HepG2 (cell line): ENCODE measurements around the gene ZIC2. TPM values are rescaled to one million over a fixed set of nuclear protein-coding genes. Genes with fewer than 3 reads are reported as not detected.
A peak's percentile ranks its signal among the peaks of the same experiment; 100 is the strongest.

Experiments
- ATF2 ChIP-seq: sonication (generic); formaldehyde crosslinking; IDR thresholded peaks from 2 replicates; pipeline ENCODE4 v1.4.0; 2020; ENCODE audit warnings: missing genetic modification reagents
- ELK4 ChIP-seq: sonication (generic); formaldehyde crosslinking; IDR thresholded peaks from 2 replicates; pipeline ENCODE4 v1.9.0; 2021; ENCODE audit warnings: missing genetic modification reagents, borderline replicate concordance
- FOXM1 ChIP-seq: sonication (generic); formaldehyde crosslinking; IDR thresholded peaks from 2 replicates; pipeline ENCODE4 v1.5.0; 2020; ENCODE audit warnings: missing genetic modification reagents
- HNF4G ChIP-seq, 2 experiments: sonication (generic) in 1 of 2; formaldehyde crosslinking in 1 of 2; IDR thresholded peaks; 2 replicates each; pipeline versions ENCODE4 v1.4.0 to v1.6.1; 2011 to 2020; ENCODE audit warnings: borderline replicate concordance in 2 of 2, low read depth in 2 of 2, mild to moderate bottlenecking in 2 of 2, low read length in 1 of 2, missing genetic modification reagents in 1 of 2, moderate library complexity in 1 of 2
- HNRNPLL ChIP-seq: fragments of 200-400 bp; formaldehyde crosslinking; IDR thresholded peaks from 2 replicates; pipeline ENCODE4 v1.6.1; 2017; ENCODE audit warnings: mild to moderate bottlenecking, low read depth, low read length; ENCODE audit not compliant: poor library complexity, severe bottlenecking
- NPAS2 ChIP-seq: sonication (generic); formaldehyde crosslinking; IDR thresholded peaks from 2 replicates; pipeline ENCODE4 v1.8.0; 2022; ENCODE audit warnings: mild to moderate bottlenecking, missing genetic modification reagents, borderline replicate concordance
- NR0B2 ChIP-seq: sonication (generic); formaldehyde crosslinking; IDR thresholded peaks from 2 replicates; pipeline ENCODE4 v1.4.0; 2020; ENCODE audit warnings: mild to moderate bottlenecking, missing genetic modification reagents
- RBM39 ChIP-seq: fragments of 200-400 bp; formaldehyde crosslinking; IDR thresholded peaks from one replicate; pipeline ENCODE4 v1.6.1; 2018; ENCODE audit warnings: antibody characterized with exemption, mild to moderate bottlenecking, low read depth, low read length; ENCODE audit not compliant: poor library complexity, severe bottlenecking
- TFAP4 ChIP-seq: sonication (generic); IDR thresholded peaks from 2 replicates; pipeline ENCODE4 v1.6.1; 2016; ENCODE audit warnings: low read depth, borderline replicate concordance
- TOE1 ChIP-seq: sonication (generic); formaldehyde crosslinking; IDR thresholded peaks from 2 replicates; pipeline ENCODE4 v1.4.0; 2020; ENCODE audit warnings: mild to moderate bottlenecking, missing genetic modification reagents
- TP53 ChIP-seq: sonication (generic); formaldehyde crosslinking; conservative IDR thresholded peaks from 2 replicates; pipeline ENCODE4 v1.4.0; 2020; ENCODE audit warnings: missing genetic modification reagents
- UBTF ChIP-seq: sonication (generic); formaldehyde crosslinking; IDR thresholded peaks from 2 replicates; pipeline ENCODE4 v1.4.0; 2020; ENCODE audit warnings: mild to moderate bottlenecking, missing genetic modification reagents
- ZBTB43 ChIP-seq: sonication (generic); formaldehyde crosslinking; conservative IDR thresholded peaks from 2 replicates; pipeline ENCODE4 v1.4.0; 2020; ENCODE audit warnings: missing genetic modification reagents
- ZNF20 ChIP-seq: sonication (generic); formaldehyde crosslinking; IDR thresholded peaks from 2 replicates; pipeline ENCODE4 v1.4.0; 2020; ENCODE audit warnings: mild to moderate bottlenecking, moderate library complexity, missing genetic modification reagents
- ZNF414 ChIP-seq: sonication (generic); formaldehyde crosslinking; IDR thresholded peaks from 2 replicates; pipeline ENCODE4 v1.5.0; 2020; ENCODE audit warnings: missing genetic modification reagents
- ZNF484 ChIP-seq: sonication (generic); formaldehyde crosslinking; IDR thresholded peaks from 2 replicates; pipeline ENCODE4 v1.5.1; 2020; ENCODE audit warnings: mild to moderate bottlenecking, low read depth, missing genetic modification reagents, borderline replicate concordance
- ZNF501 ChIP-seq: sonication (generic); formaldehyde crosslinking; IDR thresholded peaks from 2 replicates; pipeline ENCODE4 v1.5.1; 2020; ENCODE audit warnings: mild to moderate bottlenecking, moderate library complexity, missing genetic modification reagents
- ZNF562 ChIP-seq: sonication (generic); formaldehyde crosslinking; IDR thresholded peaks from 2 replicates; pipeline ENCODE4 v1.8.0; 2022; ENCODE audit warnings: missing genetic modification reagents, borderline replicate concordance
- ZNF709 ChIP-seq: sonication (generic); formaldehyde crosslinking; IDR thresholded peaks from 2 replicates; pipeline ENCODE4 v1.5.0; 2020; ENCODE audit warnings: mild to moderate bottlenecking, missing genetic modification reagents
- ZNF713 ChIP-seq: sonication (generic); formaldehyde crosslinking; IDR thresholded peaks from 2 replicates; pipeline ENCODE4 v1.4.0; 2020; ENCODE audit warnings: mild to moderate bottlenecking, missing genetic modification reagents
- polyA plus RNA-seq, 8 experiments: library from polyadenylated mRNA; depleted of rRNA in 3 of 8; stranded (reverse) in 7 of 8; unstranded in 1 of 8; fragments of >200 nt; fragmentation: Illumina TruSeq in 4 of 8; extraction: Trizol in 4 of 8; gene quantifications; 2 replicates each; pipeline versions ENCODE4 v1.2.1 to v1.2.3, GENCODE V29; 2011 to 2016; ENCODE audit warnings: low read depth in 4 of 8, missing spikeins in 1 of 8, mixed read lengths in 1 of 8; ENCODE audit not compliant: insufficient read depth in 1 of 8
- total RNA-seq, 5 experiments: library from RNA; depleted of rRNA; stranded (reverse); fragments of >200 nt; fragmentation: Illumina TruSeq; extraction: Trizol; gene quantifications; 2 replicates each; pipeline ENCODE4 v1.2.3, GENCODE V29; 2016; ENCODE audit warnings: low read depth in 1 of 5

The ZIC2 gene
- total and polyA plus RNA-seq, 2 of the 13 experiments (the other 11 are each of a cell fraction or from before 2014, with no cell fraction given) = 0.13 TPM; not detected in 1

GRCh38 chr13:99982036-99982730, 599 bp downstream of the ZIC2 start (continued):
- TF ChIP-seq UBTF = peak; percentile 37; the same call in 1 of the 2 replicates
- TF ChIP-seq TFAP4 = no peak
- no peak for TF ChIP-seq NPAS2
- 0 out of 2 replicates have a peak, but pooled peaks have one; percentile 38 for TF ChIP-seq NR0B2
- TF ChIP-seq ZNF709 (CRISPR knock-in tag) = no peak
- TF ChIP-seq HNF4G (IDR thresholded peaks at IDR 0.05; ENCODE audit: borderline replicate concordance, low read depth, low read length) = no peak
- no peak for TF ChIP-seq HNF4G (CRISPR knock-in tag; IDR thresholded peaks at IDR 0.05; ENCODE audit: borderline replicate concordance, low read depth)
- no peak for TF ChIP-seq FOXM1
- TF ChIP-seq TOE1 (CRISPR knock-in tag) = no peak
- TF ChIP-seq HNRNPLL = peak; percentile 68
- TF ChIP-seq ZNF562 (CRISPR knock-in tag) = no peak
- TF ChIP-seq ZNF414 (CRISPR knock-in tag) = no peak
- TF ChIP-seq ZBTB43 (CRISPR knock-in tag) = no peak
- TF ChIP-seq ZNF20 = no peak
- no peak for TF ChIP-seq ZNF713 (CRISPR knock-in tag)
- TF ChIP-seq ATF2 = no peak
- TF ChIP-seq ELK4 (CRISPR knock-in tag) = no peak
- TF ChIP-seq ZNF484 (CRISPR knock-in tag) = no peak
- no peak for TF ChIP-seq ZNF501 (CRISPR knock-in tag)
- no peak for TF ChIP-seq RBM39
- TF ChIP-seq TP53 (CRISPR knock-in tag) = no peak
